Colon (tissue), 2 donors: ENCODE measurements around the gene ATP1B3.
"Not testable (repeated sequence)": the region's sequence is repeated elsewhere in the genome, so short reads cannot be mapped to it uniquely, and the experiment has no call there.

Experiments used
- FAIRE-seq: peaks from 2 replicates; lab custom pipeline; 2012; peaks lifted over from hg19 to GRCh38; lab: Jason Lieb, UNC
- donor health status: control.
- donor health status: control.

Gene ATP1B3

DNA sequence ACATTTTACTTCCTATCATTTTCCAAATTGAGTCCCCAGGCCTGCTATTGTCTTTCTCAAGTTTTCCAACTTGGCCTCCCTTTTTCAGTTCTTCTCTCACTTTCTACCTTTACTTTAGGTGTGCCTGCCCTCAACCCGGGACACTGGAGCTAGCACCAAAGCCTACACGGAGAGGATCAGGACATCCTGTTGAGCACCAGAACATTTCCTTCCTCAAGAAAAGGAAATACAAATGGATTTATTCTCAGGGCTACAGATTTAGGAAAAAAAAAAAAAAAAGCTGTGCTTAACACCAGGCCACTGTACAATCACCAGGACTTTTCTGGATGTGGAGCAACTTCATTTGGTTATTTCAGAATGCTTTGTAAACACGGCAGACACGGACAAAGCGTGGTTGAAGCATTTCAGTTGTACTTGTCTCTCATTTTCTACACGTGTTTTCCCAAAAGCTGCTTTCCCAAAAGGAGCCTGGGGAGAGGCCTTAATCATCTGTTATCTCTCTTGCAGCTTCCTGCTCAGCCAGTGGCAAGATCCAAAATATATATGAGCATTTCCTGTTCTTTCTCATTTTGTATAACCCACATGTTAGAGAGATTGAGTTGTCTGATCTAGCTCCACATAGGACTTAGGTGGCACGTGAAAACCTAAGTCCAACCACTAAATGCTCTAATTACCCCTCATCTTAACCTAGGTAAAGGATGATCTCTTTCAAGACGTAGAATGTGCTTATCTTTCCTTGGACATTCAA lies 15.5 kb upstream of the ATP1B3 start:
- no peak for FAIRE-seq

DNA sequence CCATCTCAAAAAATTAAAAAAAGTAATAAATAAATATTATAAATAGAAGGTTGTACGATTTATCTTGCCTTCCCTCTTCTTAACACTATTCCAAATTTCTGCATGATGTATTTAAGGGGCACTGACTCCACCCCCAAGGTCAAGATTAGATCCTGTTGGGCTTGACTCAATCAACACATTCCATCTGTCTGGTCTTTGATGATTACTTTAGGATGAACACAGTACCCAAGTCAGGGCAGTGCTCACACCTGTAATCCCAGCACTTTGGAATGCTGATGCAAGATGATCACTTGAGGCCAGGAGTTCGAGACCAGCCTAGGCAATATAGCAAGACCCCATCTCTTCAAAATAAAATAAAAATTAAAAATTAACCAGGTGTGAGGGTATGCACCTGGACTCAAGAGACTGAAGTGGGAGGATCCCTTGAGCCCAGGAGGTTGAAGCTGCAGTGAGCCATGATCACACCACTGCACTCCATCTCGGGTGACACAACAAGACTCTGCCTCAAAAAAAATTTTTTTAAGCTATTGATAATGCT lies 14.1 kb upstream of the ATP1B3 start:
- FAIRE-seq, result no peak

DNA sequence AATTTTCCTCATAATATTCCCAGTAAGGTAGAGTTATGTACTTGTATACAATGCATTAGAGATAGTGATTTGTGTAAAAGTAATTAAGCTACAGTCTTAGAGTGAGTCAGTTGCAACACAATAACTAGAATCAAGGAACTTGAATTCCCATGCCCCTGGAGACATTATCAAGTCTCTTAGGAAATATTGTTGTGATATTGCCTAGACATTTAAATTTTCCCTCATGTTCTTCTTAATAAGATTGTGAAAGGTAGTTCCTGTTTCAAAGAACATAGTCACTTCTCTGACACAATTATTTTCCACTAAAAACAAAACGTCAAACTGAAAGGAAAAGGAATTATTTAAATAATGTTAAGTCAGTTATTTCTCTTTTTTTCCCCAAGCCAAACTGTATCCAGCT lies 13.0 kb upstream of the ATP1B3 start:
- FAIRE-seq, result no peak

DNA sequence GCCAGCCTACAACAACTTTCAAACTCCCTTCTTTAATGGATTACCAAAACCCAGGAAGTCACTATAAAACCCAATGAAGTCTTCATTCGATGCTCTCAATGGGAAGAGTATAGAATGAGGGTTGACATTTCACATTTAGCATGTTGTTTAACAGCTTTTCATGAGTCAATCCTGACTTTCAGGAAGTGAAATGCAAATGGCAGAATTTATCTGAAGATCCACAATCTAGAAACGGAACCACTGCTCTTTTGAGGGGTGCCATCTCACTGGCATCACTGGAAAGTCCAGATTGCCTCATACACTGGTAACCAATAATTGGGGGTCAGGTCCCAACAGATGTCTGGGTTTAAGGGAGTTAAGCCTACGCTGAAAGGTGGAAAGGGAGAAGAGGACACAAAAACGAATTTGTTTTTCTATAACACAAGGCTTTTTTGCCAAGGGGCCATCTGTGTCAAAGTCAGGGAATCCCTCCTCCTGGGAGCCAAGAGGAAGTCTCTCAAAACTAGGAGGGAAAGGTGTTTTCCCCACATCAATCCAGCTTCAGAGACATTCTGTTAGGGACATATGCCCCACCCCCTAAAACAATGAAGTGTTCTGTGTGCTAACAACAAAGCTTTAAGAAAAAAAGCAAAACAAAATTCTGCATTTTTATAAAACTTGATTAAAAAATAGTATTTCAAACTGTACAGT lies 12.0 kb upstream of the ATP1B3 start:
- no peak for FAIRE-seq

DNA sequence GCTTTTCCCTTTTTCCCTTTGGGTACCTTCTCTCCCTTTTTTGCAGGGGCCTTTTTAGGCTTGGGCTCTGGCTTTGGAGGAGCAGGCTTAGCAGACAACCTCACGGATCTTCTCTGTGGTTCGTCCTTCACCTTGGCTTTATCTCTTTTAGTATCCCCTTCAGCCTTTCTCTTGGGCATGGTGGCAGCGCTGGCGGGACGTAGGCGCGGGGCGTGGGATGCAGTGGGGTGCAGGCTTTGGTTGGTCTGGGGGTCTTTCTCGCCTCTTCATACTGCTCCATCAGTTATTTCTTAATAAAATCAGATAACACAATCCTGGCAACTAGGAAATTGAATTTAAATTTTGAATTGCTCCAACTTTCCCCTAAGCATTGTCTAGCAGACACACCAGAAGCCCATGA lies 11.3 kb upstream of the ATP1B3 start:
- FAIRE-seq, result no peak

DNA sequence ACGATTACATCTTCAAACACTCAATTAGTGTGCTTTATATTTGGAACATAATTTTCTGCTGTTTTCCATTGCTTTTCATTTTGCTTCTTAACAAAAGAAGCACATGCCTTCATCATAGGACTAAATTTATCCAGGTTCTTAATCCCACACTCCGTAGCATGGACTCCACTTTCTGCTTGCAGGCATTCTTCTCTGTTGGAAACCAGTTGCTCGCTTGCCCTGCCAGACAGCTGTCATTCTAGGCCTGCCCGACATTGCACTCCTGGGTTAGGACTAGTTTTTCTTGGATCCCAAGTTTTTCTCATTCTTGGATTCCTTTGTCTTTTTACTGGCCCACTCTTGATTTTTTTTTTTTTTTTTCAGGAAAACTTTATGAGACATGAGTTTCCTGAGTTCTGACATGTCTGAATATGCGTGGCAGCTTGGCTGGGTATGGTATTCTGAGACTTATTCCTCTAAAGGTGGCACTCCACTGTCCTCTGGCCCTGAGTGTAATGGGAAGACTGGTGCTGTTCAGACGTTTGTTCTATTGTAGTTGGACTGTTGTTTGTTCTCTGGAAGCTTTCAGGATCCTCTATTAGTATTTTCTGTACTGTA lies 6.3 kb upstream of the ATP1B3 start:
- no peak for FAIRE-seq

DNA sequence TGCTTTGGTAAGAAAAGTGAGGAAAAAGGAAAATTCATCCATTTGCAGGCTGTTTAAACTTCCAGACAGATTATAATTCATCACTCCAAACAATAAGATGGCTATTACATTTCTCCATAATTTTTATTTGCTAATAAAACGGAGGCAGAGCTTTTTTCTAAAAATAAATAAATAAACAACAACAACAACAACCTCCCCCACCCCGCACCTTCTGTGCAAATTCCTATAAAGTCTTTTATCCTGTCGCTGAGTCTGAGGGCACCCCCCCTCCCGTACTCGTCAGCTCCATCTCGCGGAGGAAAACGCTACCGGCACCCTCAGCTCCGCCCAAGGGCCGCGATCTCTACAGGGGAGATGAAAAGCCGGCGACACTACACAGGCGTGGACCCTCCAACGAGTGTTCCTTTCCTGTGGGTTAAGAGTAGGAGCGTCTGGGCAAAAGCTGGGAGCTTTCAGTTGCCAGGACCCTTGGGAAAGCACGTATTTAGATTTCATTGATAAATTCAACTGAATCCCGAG lies 1.0 kb upstream of the ATP1B3 start:
- FAIRE-seq, result no peak

DNA sequence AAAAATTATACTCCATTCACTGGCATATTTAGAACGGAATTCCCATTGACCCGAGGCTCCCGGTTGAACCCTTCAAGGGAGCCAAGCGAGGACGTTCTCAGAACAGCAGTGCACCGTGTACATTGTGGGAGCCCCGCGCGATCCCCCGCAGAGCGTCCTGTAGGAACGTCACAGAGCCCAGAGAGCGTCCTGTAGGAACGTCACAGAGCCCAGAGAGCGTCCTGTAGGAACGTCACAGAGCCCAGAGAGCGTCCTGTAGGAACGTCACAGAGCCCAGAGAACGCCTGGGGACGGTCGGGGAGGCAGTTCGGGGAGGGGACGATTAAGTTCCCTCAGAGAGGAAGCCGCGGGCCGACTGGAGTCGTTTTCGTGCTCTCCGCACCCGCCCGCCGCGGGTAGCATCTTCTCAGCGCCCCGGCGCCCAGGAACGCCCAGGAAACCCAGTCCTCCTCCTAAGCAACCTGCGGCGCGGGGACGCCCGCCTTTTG lies 506 bp upstream of the ATP1B3 start:
- peak; percentile 24 for FAIRE-seq

DNA sequence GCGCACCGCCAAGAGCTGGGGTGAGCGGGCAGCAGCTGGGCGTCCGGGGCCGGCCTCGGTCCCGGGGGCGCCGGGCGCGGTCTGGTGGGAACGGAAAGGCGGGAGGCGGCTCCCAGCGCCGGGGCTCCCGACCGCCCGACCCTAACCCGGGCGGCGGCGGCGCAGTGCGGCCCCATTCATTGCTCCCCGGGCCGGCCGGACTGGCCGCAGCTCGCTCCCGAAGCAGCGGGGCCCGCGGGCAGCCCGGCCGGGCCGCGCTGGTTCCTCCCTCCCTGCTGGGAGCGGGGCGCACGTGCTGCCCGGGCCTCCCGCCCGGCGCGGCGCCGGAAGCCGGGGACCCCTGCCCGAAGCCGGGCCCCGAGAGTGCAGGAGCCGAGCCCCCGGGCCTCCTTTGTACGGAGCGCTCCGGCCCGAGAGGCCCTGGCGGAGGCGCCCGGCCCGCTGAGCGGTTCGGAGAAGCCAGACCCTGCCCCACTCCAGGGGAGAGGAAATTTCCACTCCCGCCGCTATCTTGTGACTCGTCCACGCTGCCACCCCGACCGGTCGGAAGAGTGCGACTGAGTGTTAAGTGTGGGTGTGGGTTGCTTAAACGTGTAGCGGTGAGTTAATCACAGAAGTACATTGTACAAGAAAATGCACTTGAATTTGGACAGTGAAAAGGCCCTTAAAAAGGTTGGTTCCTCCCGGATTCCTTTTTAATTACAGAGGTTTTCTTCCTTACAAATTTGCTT lies 613 bp downstream of the ATP1B3 start:
- no peak for FAIRE-seq

DNA sequence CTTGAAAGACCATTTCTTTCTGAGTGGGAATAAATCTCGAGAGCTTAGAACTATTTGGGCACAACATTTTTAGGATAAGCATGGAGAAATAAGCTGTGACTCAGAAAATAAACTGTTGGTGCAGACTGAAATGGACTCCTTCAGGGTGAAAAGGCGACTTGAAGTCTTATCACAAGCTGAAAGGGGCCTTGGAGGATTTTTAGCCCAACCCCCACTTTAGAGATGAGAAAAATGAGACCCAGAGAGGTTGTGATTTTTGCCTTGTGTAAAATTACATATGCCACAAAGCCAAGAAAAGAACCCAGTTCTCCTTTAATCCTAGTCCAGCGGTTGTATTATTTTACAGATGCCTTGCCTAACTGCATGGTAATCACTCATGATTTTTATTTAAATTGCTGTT lies 1.5 kb downstream of the ATP1B3 start:
- no peak for FAIRE-seq

DNA sequence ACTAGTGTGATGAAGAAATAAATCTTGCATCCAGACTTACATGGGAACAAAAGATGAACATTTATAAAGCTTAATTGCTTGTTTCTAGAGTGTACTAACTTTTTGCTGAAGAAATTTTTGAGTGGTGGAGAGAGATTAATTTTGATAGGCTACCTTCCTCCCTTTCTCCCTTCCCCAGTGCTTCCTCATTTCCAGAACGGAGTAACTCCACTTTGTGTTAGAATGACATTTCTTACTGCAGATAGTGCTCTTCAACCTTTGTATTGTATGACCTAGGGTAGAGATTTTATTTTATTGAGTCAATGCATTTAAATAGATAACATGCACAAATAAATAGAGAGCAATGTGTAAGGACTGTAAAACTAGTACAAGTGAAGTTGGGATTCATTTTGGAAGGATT lies 1.9 kb downstream of the ATP1B3 start:
- FAIRE-seq, result no peak

DNA sequence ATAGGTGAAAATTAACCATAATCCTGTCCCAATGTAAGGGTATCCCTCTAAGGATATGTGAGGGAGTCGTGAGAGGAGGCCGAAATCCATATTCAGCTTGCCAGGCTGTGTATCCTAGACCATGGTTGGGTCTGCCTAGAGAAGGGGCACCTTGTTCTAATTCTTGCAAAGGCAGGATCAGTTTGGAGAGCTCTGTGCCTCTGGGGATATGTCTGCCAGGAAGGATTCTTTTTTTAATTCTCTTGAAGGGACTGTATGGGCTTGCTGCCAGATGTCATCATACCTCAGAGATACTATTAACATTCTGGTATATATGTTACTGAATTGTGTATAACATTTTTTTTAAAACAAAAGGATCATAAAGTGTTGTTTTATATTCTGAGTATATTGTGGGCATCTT lies 2.4 kb downstream of the ATP1B3 start:
- FAIRE-seq, result no peak

DNA sequence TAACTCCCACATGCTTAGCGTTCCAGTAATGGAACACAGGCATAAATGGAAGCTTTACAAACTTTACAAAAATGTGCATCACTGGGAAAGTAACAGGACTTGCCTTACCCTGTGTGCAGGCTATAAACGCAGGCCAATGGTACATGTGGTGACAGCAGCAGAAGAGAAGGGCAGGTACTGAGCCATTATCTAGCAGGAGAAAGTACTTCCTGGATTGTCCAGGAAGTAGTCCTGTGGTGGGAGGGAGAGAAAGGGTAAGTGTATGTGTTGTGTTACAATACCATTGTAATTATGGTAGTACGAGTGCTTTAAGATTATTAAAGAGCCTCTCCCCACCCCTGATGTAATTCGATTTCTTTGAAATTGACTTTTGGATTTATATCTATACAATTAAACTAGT lies 5.3 kb downstream of the ATP1B3 start:
- no peak for FAIRE-seq

DNA sequence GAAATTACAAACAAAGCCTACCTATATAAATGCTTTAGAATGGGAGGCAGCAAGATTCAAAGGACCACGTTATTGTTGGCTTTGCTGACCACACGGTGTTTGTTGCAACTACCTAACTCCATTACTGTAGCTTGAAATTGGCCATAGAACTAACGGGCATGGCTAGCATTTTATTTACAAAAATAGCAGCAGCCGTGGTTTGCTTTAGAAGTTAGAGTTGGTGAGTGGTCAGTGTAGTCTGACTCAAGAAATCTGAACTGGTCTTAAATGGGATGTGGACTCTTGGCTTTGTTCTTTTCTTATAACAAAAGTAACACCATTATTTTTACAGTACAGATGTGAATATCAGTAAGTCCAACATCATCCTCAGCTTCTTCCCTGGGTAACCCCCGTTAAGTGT lies 10.6 kb downstream of the ATP1B3 start:
- no peak for FAIRE-seq

DNA sequence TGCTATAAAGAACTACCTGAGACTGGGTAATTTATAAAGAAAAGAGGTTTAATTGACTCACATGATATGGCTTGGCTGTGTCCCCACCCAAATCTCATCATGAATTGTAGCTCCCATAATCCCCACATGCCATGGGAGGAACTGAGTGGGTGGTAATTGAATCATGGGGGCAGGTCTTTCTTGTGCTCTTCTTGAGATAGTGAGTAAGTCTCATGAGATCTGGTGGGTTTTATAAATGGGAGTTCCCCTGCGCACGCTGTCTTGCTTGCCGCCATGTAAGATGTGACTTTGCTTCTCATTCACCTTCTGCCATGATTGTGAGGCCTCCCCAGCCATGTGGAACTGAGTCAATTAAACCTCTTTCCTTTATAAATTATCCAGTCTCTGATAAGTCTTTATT lies 12.1 kb downstream of the ATP1B3 start:
- FAIRE-seq, result not testable (repeated sequence)

DNA sequence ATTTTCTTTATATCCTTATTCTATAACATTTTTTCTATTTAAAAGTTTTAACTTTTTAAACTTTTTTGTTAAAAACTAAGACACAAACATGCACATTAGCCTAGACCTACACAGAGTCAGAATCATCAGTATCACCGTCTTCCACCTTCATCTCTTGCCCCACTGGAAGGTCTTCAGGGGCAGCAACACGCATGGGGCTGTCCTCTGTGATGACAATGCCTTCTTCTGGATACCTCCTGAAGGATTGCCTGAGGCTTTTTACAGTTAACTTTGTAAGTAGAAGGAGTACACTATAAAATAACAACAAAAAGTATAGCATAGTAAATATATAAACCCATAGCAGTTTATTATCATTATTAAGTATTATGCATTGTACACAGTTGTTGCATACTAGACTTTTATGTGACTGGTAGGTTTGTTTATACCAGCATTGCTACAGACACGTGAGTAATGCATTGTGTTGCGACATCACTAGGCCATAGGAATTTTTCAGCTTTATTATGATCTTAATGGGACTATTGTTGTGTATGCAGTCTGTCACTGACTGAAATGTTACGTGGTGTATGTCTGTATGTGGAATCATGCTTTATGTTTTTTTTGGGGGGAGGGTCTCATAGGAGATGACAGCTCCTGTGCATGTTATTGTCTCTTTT lies 18.2 kb downstream of the ATP1B3 start:
- no peak for FAIRE-seq

DNA sequence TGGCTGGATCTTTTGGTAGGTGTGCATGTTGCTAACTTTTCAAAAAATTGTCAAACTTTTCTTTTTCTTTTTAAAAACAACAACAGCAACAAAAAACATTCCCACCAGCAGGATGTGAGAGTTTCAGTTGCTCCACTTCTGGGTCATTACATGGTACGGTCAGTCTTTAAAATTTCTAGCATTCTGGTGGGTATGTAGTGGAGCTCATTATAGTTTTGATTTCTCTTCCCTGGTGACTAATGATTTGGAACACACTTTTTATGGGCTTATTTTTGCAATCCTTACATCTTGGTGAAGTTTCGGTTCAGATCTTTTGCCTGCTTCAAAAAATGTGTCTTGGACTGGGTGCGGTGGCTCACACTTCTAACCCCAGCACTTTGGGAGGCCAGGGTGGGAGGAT lies 19.3 kb downstream of the ATP1B3 start:
- FAIRE-seq, result no peak

DNA sequence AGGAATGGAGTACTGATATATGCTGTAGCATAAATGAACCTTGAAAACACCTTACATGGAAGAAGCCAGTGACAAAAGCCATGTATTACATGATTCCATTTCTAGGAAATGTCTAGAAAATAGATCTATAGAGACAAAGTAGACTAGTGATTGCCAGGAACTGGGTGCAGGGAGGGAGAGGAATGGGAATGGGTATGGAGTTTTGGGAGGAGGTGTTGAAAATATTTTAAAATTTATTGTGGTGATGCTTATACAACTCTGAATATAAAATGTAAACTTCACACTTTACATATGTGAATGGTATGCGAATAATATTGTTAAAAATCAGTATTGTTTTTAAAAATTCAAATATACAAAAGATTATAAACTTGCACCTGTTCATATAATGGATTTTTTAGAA lies 22.5 kb downstream of the ATP1B3 start:
- FAIRE-seq, result no peak

DNA sequence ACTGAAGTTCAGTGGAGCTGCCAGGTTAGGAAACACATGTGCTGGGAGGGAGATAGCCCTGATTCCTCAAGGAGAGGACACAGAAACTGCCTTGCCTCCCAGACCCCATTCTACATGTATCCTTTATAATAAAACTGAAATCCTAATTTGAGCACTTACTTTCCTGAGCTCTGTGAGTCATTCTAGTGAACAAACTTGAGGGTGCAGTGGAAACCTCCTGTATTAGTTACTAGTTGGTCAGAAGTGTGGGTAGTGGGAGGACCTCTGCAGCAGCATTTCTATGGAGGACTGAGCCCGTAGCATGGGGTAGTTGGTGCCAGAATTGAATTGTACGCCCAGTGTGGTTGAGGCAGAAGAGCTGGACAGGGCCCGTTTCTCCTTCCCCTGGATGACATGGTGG lies 23.9 kb downstream of the ATP1B3 start:
- no peak for FAIRE-seq

DNA sequence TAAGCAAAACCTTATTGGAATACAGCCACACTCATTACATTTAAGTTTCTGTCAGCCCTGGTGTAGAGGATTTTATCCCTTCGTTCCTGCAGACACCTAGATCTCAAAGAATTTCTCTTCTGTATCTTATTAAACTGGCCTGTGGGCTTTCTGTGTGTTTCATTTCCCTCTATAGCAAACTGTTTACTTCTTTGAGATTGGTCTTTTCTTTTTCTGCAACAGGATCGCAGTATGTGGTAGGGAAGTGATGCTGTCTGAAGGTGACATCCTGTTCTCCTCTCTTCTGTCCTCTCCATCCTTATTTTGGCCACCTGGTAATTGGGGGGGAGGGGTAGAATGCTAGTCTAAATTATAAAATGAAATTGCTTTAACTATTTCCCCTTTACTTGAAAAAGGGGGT lies 25.5 kb downstream of the ATP1B3 start:
- FAIRE-seq, result no peak

DNA sequence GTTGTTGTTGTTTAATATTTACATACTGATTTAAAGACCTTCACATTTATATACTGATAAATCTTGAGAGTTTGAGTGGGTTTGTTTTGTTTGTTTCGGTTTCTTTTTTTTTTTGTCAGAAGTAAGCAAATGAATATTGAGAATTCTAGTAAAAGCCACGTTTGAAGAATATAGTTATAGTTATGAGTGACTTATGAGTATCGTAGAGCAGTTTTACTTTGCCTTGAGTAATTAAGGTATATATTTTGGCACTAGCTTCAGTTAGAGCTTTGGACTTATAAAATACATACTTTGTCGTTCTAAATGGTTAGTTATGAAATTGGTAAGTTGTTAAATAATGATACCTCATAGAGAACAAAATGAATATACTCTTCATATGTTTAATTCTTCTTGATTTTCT lies 27.8 kb downstream of the ATP1B3 start:
- no peak for FAIRE-seq

DNA sequence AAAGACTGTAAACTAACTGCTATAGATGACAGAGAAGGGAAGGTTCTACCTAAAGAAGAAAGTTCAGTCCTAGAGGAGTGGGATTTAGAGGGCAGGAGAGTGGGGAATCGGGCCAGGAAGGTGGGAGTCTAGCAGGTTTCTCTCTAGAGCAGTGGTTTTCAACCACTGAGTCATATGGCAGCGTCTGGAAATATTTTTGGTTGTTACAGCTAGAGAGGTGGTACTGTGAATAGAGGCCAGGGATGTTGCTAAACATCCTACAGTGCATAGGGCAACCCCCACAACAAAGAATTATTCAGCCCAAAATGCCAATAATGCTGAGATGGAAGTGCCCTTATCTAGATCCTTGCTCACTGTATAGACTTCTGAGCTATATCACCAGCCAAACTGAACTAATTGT lies 28.7 kb downstream of the ATP1B3 start:
- no peak for FAIRE-seq
